ENCODE results near the gene AQR. TPM values are rescaled to one million over a fixed set of nuclear protein-coding genes. Genes with fewer than 3 reads are reported as not detected.

The AQR gene
- total RNA-seq, 1 experiment from 2014 or later, result 30.7 TPM

DNA sequence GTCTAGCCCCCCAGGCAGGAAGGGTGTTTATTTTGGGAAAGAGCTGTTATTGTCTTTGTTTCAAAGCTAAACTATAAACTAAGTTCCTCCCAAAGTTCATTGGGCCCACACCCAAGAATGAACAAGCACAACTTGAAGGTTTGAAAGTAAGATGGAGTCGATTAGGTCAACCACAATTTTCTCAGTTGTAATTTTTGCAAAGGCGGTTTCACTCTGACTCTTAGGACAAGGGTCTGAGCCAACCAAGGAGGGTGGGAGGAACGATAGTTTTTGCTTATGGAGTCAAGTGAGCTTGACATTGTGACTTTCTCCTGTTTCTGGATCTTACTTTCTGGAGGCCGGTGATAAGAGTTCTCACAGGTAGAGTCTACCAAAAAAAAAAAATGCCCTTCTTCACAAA, 24.3 kb upstream of the AQR start:
- TSS peak; percentile 78 for BruUV-seq (replicated peaks)
- no peaks in the 10 kb centered on the region for H4K20me1 ChIP-seq (ENCODE audit: insufficient read depth)
- no peak for ATAC-seq
- no peaks in the 10 kb centered on the region for H3K27me3 ChIP-seq (ENCODE audit: insufficient read depth, low read length)
- no peak for DNase-seq (ENCODE audit: low read depth, low spot score)
- H3K4me1 ChIP-seq (ENCODE audit: control insufficient read depth in 1 of 2, insufficient read depth in 2 of 2, low read length in 2 of 2), result peaks cover 22 to 47% of the 10 kb centered on the region in 2 experiments
- no peaks in the 10 kb centered on the region for H3K36me3 ChIP-seq (ENCODE audit: control insufficient read depth in 1 of 2, insufficient read depth in 2 of 2, low read length in 2 of 2)
- ChIA-PET POLR2A (no interaction called here), CTCF (no interaction called here), RAD21 (ENCODE audit: low non-redundant PET in 1 of 2, low total read pairs in 2 of 2, uncharacterized antibody in 2 of 2, unreplicated experiment in 2 of 2) (no interaction called here)
- TF ChIP-seq CEBPB (IDR thresholded peaks at IDR 0.05; ENCODE audit: low read depth) (no peak), FOSL1 (IDR thresholded peaks at IDR 0.05; ENCODE audit: low read depth) (no peak), EZH2phosphoT487 (IDR thresholded peaks at IDR 0.05; ENCODE audit: borderline replicate concordance) (no peak), SIN3A (IDR thresholded peaks at IDR 0.05; ENCODE audit: low read depth) (no peak), EZH2 (IDR thresholded peaks at IDR 0.05) (no peak), ZNF274 (IDR thresholded peaks at IDR 0.05; ENCODE audit: low read depth, low read length) (no peak), TCF7L2 (IDR thresholded peaks at IDR 0.05; ENCODE audit: borderline replicate concordance, extremely low read depth, insufficient read depth, insufficient read length) (no peak), RAD21 (IDR thresholded peaks at IDR 0.05; ENCODE audit: low read depth) (no peak), SRF (IDR thresholded peaks at IDR 0.05; ENCODE audit: low read depth) (no peak), SP1 (IDR thresholded peaks at IDR 0.05; ENCODE audit: low read depth) (no peak), ELF1 (IDR thresholded peaks at IDR 0.05; ENCODE audit: borderline replicate concordance, low read depth) (no peak), YY1 (IDR thresholded peaks at IDR 0.05; ENCODE audit: extremely low read depth, insufficient replicate concordance, low read depth, low read length) (no peak), JUND (IDR thresholded peaks at IDR 0.05) (no peak)
- TF ChIP-seq, protein P1, sequence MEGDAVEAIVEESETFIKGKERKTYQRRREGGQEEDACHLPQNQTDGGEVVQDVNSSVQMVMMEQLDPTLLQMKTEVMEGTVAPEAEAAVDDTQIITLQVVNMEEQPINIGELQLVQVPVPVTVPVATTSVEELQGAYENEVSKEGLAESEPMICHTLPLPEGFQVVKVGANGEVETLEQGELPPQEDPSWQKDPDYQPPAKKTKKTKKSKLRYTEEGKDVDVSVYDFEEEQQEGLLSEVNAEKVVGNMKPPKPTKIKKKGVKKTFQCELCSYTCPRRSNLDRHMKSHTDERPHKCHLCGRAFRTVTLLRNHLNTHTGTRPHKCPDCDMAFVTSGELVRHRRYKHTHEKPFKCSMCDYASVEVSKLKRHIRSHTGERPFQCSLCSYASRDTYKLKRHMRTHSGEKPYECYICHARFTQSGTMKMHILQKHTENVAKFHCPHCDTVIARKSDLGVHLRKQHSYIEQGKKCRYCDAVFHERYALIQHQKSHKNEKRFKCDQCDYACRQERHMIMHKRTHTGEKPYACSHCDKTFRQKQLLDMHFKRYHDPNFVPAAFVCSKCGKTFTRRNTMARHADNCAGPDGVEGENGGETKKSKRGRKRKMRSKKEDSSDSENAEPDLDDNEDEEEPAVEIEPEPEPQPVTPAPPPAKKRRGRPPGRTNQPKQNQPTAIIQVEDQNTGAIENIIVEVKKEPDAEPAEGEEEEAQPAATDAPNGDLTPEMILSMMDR (IDR thresholded peaks at IDR 0.05 in 2 of 3, conservative IDR thresholded peaks at IDR 0.05 in 1 of 3; ENCODE audit: borderline replicate concordance in 1 of 3, insufficient read depth in 1 of 3, low read depth in 2 of 3, low read length in 2 of 3), result no peak
- TF ChIP-seq, protein P2, sequence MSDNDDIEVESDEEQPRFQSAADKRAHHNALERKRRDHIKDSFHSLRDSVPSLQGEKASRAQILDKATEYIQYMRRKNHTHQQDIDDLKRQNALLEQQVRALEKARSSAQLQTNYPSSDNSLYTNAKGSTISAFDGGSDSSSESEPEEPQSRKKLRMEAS (IDR thresholded peaks at IDR 0.05), result no peak
- TF ChIP-seq, protein P3, sequence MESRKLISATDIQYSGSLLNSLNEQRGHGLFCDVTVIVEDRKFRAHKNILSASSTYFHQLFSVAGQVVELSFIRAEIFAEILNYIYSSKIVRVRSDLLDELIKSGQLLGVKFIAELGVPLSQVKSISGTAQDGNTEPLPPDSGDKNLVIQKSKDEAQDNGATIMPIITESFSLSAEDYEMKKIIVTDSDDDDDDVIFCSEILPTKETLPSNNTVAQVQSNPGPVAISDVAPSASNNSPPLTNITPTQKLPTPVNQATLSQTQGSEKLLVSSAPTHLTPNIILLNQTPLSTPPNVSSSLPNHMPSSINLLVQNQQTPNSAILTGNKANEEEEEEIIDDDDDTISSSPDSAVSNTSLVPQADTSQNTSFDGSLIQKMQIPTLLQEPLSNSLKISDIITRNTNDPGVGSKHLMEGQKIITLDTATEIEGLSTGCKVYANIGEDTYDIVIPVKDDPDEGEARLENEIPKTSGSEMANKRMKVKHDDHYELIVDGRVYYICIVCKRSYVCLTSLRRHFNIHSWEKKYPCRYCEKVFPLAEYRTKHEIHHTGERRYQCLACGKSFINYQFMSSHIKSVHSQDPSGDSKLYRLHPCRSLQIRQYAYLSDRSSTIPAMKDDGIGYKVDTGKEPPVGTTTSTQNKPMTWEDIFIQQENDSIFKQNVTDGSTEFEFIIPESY (IDR thresholded peaks at IDR 0.05; ENCODE audit: extremely low read depth, insufficient replicate concordance, low read length), result no peak
- TF ChIP-seq, protein P4, sequence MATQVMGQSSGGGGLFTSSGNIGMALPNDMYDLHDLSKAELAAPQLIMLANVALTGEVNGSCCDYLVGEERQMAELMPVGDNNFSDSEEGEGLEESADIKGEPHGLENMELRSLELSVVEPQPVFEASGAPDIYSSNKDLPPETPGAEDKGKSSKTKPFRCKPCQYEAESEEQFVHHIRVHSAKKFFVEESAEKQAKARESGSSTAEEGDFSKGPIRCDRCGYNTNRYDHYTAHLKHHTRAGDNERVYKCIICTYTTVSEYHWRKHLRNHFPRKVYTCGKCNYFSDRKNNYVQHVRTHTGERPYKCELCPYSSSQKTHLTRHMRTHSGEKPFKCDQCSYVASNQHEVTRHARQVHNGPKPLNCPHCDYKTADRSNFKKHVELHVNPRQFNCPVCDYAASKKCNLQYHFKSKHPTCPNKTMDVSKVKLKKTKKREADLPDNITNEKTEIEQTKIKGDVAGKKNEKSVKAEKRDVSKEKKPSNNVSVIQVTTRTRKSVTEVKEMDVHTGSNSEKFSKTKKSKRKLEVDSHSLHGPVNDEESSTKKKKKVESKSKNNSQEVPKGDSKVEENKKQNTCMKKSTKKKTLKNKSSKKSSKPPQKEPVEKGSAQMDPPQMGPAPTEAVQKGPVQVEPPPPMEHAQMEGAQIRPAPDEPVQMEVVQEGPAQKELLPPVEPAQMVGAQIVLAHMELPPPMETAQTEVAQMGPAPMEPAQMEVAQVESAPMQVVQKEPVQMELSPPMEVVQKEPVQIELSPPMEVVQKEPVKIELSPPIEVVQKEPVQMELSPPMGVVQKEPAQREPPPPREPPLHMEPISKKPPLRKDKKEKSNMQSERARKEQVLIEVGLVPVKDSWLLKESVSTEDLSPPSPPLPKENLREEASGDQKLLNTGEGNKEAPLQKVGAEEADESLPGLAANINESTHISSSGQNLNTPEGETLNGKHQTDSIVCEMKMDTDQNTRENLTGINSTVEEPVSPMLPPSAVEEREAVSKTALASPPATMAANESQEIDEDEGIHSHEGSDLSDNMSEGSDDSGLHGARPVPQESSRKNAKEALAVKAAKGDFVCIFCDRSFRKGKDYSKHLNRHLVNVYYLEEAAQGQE (IDR thresholded peaks at IDR 0.05; ENCODE audit: low read depth), result no peak
- TF ChIP-seq, protein P5, sequence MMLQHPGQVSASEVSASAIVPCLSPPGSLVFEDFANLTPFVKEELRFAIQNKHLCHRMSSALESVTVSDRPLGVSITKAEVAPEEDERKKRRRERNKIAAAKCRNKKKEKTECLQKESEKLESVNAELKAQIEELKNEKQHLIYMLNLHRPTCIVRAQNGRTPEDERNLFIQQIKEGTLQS (IDR thresholded peaks at IDR 0.05), result no peak
- no peak overlapping the region for H2AFZ ChIP-seq (ENCODE audit: low read depth, low read length, poor library complexity, severe bottlenecking)
- H3K9me2 ChIP-seq (ENCODE audit: insufficient read depth), result no peaks in the 10 kb centered on the region
- H3K4me3 ChIP-seq (replicated peaks in 1 of 2; ENCODE audit: low read depth in 1 of 2, low read length in 2 of 2), result no peak overlapping the region
- H3K79me2 ChIP-seq (ENCODE audit: insufficient read depth, low read length), result no peaks in the 10 kb centered on the region
- intact Hi-C loops (cut with micrococcal nuclease), result no loop called here
- peak overlapping the region; percentile 66 for H3K4me2 ChIP-seq (ENCODE audit: low read length)
- no peak overlapping the region for H3K9ac ChIP-seq (ENCODE audit: low read length)
- no peaks in the 10 kb centered on the region for H3K9me3 ChIP-seq (ENCODE audit: control insufficient read depth in 1 of 2, insufficient read depth in 1 of 2, low read depth in 1 of 2, low read length in 2 of 2)
- no peak overlapping the region; the same call in 1 of the 2 replicates for H3K27ac ChIP-seq (ENCODE audit: low read depth, low read length)
